Omental fat pad (tissue), 4 donors: ENCODE measurements around the gene CACNA1I. TPM values are rescaled to one million over a fixed set of nuclear protein-coding genes. Genes with fewer than 3 reads are reported as not detected.

Source experiments
- ATAC-seq: fragments of 150-250 bp; one replicate; pipeline ENCODE4 v1.9.1; 2016; ENCODE audit warnings: mild to moderate bottlenecking, moderate library complexity; ENCODE audit not compliant: low FRiP score
- DNase-seq: peaks from one replicate; pipeline ENCODE4 v3.0.0-alpha.2; 2019; ENCODE audit warnings: low spot score
- total RNA-seq, 4 donors: library from RNA; depleted of rRNA; stranded (reverse); fragments of >200 nt; gene quantifications; one replicate each; pipeline ENCODE4 v1.1.0, GENCODE V29; 2016
- TF ChIP-seq, protein P1 (sequence below), 3 donors: fragments of 450-650 bp; IDR thresholded peaks; one replicate each; pipeline ENCODE4 v1.5.1; 2016 to 2017; ENCODE audit warnings: antibody characterized with exemption in 3 of 3, mild to moderate bottlenecking in 3 of 3, moderate library complexity in 2 of 3

CACNA1I gene
- total RNA-seq, 4 donors from 2014 or later, result 0.09 to 0.38 (median 0.26) TPM

- ATAC-seq (no peak), DNase-seq (no peak)
- TF ChIP-seq, protein P1, sequence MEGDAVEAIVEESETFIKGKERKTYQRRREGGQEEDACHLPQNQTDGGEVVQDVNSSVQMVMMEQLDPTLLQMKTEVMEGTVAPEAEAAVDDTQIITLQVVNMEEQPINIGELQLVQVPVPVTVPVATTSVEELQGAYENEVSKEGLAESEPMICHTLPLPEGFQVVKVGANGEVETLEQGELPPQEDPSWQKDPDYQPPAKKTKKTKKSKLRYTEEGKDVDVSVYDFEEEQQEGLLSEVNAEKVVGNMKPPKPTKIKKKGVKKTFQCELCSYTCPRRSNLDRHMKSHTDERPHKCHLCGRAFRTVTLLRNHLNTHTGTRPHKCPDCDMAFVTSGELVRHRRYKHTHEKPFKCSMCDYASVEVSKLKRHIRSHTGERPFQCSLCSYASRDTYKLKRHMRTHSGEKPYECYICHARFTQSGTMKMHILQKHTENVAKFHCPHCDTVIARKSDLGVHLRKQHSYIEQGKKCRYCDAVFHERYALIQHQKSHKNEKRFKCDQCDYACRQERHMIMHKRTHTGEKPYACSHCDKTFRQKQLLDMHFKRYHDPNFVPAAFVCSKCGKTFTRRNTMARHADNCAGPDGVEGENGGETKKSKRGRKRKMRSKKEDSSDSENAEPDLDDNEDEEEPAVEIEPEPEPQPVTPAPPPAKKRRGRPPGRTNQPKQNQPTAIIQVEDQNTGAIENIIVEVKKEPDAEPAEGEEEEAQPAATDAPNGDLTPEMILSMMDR (IDR thresholded peaks at IDR 0.05), result no peak
These were observed 79.0 kb downstream of the CACNA1I start for GRCh38 chr22:39649500-39650089.

- TF ChIP-seq, protein P1 (IDR thresholded peaks at IDR 0.05), result no peak
- ATAC-seq (no peak), DNase-seq (no peak)
These were observed 80.8 kb downstream of the CACNA1I start for GRCh38 chr22:39651053-39651996.

DNA sequence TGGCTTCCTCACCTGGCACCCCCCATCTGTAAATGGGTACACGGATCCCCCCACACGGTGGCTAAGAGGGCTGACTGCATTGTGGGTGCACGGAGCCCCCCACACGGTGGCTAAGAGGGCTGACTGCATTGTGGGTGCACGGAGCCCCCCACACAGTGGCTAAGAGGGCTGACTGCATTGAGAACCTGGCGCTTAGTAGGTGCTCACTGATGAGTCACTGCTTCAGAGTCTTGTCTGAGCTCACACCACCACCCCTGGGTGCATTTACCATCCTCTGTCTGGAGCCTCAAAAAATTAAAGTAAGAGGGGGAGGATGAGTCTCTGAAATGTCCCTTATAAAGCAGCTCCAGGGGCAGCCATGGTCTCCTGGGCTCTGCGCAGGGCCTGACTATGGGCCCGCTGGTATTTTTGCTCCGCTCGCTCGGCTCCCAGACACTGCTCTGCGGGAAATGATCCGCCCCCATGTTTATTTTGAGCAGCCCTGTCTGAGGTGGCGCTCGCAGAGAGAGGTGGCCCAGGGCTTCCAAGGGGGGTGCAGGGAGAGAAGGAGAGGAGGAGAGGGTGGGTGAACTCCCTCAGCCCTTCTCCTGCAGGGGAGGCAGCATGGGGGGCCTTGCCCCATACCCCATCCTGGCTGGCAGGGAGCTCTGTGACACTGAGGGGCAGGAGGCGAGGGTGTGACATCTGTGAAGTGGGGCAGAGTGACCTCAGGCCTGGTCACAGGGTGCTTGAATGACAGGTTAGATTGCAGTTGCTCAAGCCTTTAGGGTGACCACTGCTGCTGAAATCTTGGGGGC lies 82.6 kb downstream of the CACNA1I start:
- DNase-seq (no peak), ATAC-seq (no peak)
- TF ChIP-seq, protein P1 (IDR thresholded peaks at IDR 0.05), result no peak

- ATAC-seq (no peak), DNase-seq (no peak)
- TF ChIP-seq, protein P1 (IDR thresholded peaks at IDR 0.05), result no peak
These were observed 83.2 kb downstream of the CACNA1I start for GRCh38 chr22:39653787-39654077.

GRCh38 chr22:39654131-39654926 lies 83.8 kb downstream of the CACNA1I start:
- DNase-seq (no peak), ATAC-seq (no peak)
- TF ChIP-seq, protein P1 (IDR thresholded peaks at IDR 0.05), result no peak

GRCh38 chr22:39655004-39655579 lies 84.5 kb downstream of the CACNA1I start:
- ATAC-seq, result no peak
- no peak for DNase-seq
- TF ChIP-seq, protein P1 (IDR thresholded peaks at IDR 0.05), result no peak
